Measurements from ENCODE around the gene MEN1. TPM values are rescaled to one million over a fixed set of nuclear protein-coding genes. Genes with fewer than 3 reads are reported as not detected.

The MEN1 gene
- total RNA-seq, 1 experiment from 2014 or later = 29.2 TPM

DNA sequence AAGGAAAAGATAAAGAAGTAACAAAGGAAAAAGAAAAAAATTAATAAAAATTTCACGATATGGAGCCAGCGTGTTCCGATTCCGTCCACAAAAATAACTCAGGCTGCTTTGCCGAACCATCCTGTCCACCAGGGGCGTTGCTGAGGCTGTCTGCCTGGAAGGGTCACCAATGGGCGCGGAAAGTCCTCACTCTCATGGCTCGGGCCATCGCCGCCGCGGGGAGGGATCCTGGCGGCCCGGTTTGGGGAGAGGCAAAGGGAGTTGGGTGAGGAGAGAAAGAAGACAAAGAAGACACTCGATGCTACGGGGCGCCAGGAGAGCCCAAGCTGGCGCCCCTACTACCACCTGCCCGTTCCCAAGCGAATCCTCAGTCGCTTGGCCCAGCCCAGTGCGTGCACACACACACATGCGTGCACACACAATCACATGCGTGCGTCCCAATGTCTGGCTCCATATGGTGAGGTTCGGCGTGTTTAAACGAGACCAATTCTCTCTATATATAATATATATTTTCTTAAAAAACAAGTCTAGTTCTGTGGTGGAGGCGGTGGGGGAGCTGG, 45.0 kb downstream of the MEN1 start:
- Mint-ChIP-seq H3K4me3 (ENCODE audit: unreplicated experiment) (no peak overlapping the region), H3K27ac (ENCODE audit: low read depth, unreplicated experiment) (no peak overlapping the region), H3K36me3 (ENCODE audit: insufficient read depth, unreplicated experiment) (peaks cover 84% of the 10 kb centered on the region), H3K4me1 (ENCODE audit: insufficient read depth, unreplicated experiment) (peaks cover 7% of the 10 kb centered on the region), H3K27me3 (ENCODE audit: insufficient read depth, unreplicated experiment) (no peaks in the 10 kb centered on the region), H3K9me3 (ENCODE audit: unreplicated experiment) (no peaks in the 10 kb centered on the region)
- intact Hi-C loops (cut with micrococcal nuclease) = no loop called here
- no TSS peak for BruUV-seq (replicated peaks)
- TF ChIP-seq, protein P1, sequence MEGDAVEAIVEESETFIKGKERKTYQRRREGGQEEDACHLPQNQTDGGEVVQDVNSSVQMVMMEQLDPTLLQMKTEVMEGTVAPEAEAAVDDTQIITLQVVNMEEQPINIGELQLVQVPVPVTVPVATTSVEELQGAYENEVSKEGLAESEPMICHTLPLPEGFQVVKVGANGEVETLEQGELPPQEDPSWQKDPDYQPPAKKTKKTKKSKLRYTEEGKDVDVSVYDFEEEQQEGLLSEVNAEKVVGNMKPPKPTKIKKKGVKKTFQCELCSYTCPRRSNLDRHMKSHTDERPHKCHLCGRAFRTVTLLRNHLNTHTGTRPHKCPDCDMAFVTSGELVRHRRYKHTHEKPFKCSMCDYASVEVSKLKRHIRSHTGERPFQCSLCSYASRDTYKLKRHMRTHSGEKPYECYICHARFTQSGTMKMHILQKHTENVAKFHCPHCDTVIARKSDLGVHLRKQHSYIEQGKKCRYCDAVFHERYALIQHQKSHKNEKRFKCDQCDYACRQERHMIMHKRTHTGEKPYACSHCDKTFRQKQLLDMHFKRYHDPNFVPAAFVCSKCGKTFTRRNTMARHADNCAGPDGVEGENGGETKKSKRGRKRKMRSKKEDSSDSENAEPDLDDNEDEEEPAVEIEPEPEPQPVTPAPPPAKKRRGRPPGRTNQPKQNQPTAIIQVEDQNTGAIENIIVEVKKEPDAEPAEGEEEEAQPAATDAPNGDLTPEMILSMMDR (IDR thresholded peaks at IDR 0.05; ENCODE audit: unreplicated experiment) = no peak
- POLR2A ChIA-PET = interaction anchor here (6.8 kb wide), 1 partner anchor 9 kb away, joined by 86 read pairs; the partner anchor contains the start of gene SF1
- no peak for DNase-seq (ENCODE audit: unreplicated experiment)
- CTCF ChIA-PET = interaction anchor here (0.7 kb wide), 1 partner anchor 11 kb away, joined by 3 read pairs; no protein-coding TSS in a partner anchor

DNA sequence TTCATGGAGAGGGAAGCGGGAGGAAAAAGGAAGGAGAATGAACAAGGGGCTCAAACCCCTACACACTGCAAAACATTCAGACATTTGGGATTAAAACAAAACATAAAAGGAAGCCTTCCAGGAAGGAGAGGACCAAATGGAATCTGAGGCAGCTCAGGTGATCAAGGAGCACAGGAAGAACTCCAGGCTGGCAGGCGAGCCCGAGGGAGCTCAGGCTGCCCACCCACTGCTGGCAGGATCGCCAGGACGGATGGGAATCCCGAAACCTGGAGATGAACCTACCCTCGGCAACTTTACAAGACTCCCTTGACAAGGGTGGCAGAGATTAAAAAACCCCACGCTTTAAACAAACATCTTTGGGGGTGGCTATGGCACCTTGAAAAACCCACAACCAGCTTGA, 45.6 kb downstream of the MEN1 start:
- DNase-seq (ENCODE audit: unreplicated experiment) = no peak
- CTCF ChIA-PET = interaction anchor here (0.7 kb wide), 1 partner anchor 10 kb away, joined by 3 read pairs; no protein-coding TSS in a partner anchor
- TF ChIP-seq, protein P1 (IDR thresholded peaks at IDR 0.05; ENCODE audit: unreplicated experiment) = no peak
- intact Hi-C loops (cut with micrococcal nuclease) = no loop called here
- H3K4me3 Mint-ChIP-seq (ENCODE audit: unreplicated experiment) = no peak overlapping the region
- BruUV-seq (replicated peaks) = TSS peak; percentile 72
- H3K27ac Mint-ChIP-seq (ENCODE audit: low read depth, unreplicated experiment) = no peak overlapping the region
- H3K4me1 Mint-ChIP-seq (ENCODE audit: insufficient read depth, unreplicated experiment) = peaks cover 7% of the 10 kb centered on the region
- H3K27me3 Mint-ChIP-seq (ENCODE audit: insufficient read depth, unreplicated experiment) = no peaks in the 10 kb centered on the region
- POLR2A ChIA-PET = interaction anchor here (6.8 kb wide), 1 partner anchor 10 kb away, joined by 86 read pairs; the partner anchor contains the start of gene SF1
- peaks cover 77% of the 10 kb centered on the region for H3K36me3 Mint-ChIP-seq (ENCODE audit: insufficient read depth, unreplicated experiment)
- no peaks in the 10 kb centered on the region for H3K9me3 Mint-ChIP-seq (ENCODE audit: unreplicated experiment)

- DNase-seq (ENCODE audit: unreplicated experiment) = no peak
- no peaks in the 10 kb centered on the region for H3K9me3 Mint-ChIP-seq (ENCODE audit: unreplicated experiment)
- no peaks in the 10 kb centered on the region for H3K27me3 Mint-ChIP-seq (ENCODE audit: insufficient read depth, unreplicated experiment)
- no peak overlapping the region for H3K4me3 Mint-ChIP-seq (ENCODE audit: unreplicated experiment)
- H3K36me3 Mint-ChIP-seq (ENCODE audit: insufficient read depth, unreplicated experiment) = peaks cover 71% of the 10 kb centered on the region
- POLR2A ChIA-PET = interaction anchor here (6.8 kb wide), 1 partner anchor 11 kb away, joined by 86 read pairs; the partner anchor contains the start of gene SF1
- peaks cover 3% of the 10 kb centered on the region for H3K4me1 Mint-ChIP-seq (ENCODE audit: insufficient read depth, unreplicated experiment)
- BruUV-seq (replicated peaks) = no TSS peak
- H3K27ac Mint-ChIP-seq (ENCODE audit: low read depth, unreplicated experiment) = no peak overlapping the region
- CTCF ChIA-PET = interaction anchor here (0.7 kb wide), 1 partner anchor 150 kb away, joined by 3 read pairs; no protein-coding TSS in a partner anchor
- intact Hi-C loops (cut with micrococcal nuclease) = no loop called here
- TF ChIP-seq, protein P1 (IDR thresholded peaks at IDR 0.05; ENCODE audit: unreplicated experiment) = no peak
Measured at GRCh38 chr11:64764040-64764611, 46.2 kb downstream of the MEN1 start.

GRCh38 chr11:64763526-64764039, 46.8 kb downstream of the MEN1 start:
- H3K36me3 Mint-ChIP-seq (ENCODE audit: insufficient read depth, unreplicated experiment) = peaks cover 66% of the 10 kb centered on the region
- ChIA-PET POLR2A (interaction anchor here (6.8 kb wide), 1 partner anchor 11 kb away, joined by 86 read pairs; the partner anchor contains the start of gene SF1), CTCF (interaction anchor here (0.7 kb wide), 2 partner anchors 21 to 151 kb away, joined by 3 read pairs; no protein-coding TSS in a partner anchor)
- TF ChIP-seq, protein P1 (IDR thresholded peaks at IDR 0.05; ENCODE audit: unreplicated experiment) = no peak
- BruUV-seq (replicated peaks) = no TSS peak
- no peak for DNase-seq (ENCODE audit: unreplicated experiment)
- no peaks in the 10 kb centered on the region for H3K9me3 Mint-ChIP-seq (ENCODE audit: unreplicated experiment)
- H3K4me3 Mint-ChIP-seq (ENCODE audit: unreplicated experiment) = no peak overlapping the region
- H3K27ac Mint-ChIP-seq (ENCODE audit: low read depth, unreplicated experiment) = no peak overlapping the region
- H3K27me3 Mint-ChIP-seq (ENCODE audit: insufficient read depth, unreplicated experiment) = no peaks in the 10 kb centered on the region
- H3K4me1 Mint-ChIP-seq (ENCODE audit: insufficient read depth, unreplicated experiment) = no peaks in the 10 kb centered on the region
- intact Hi-C loops (cut with micrococcal nuclease) = no loop called here
